NCI-H1105 (cell line): Measurements from ENCODE around the gene PRKRIP1.
"Not testable (repeated sequence)": the region's sequence is repeated elsewhere in the genome, so short reads cannot be mapped to it uniquely, and the experiment has no call there.

Experiments used
- DNase-seq: peaks from one replicate; lab custom pipeline; 2025; lab: John Stamatoyannopoulos, UW

Gene PRKRIP1, protein sequence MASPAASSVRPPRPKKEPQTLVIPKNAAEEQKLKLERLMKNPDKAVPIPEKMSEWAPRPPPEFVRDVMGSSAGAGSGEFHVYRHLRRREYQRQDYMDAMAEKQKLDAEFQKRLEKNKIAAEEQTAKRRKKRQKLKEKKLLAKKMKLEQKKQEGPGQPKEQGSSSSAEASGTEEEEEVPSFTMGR

DNA sequence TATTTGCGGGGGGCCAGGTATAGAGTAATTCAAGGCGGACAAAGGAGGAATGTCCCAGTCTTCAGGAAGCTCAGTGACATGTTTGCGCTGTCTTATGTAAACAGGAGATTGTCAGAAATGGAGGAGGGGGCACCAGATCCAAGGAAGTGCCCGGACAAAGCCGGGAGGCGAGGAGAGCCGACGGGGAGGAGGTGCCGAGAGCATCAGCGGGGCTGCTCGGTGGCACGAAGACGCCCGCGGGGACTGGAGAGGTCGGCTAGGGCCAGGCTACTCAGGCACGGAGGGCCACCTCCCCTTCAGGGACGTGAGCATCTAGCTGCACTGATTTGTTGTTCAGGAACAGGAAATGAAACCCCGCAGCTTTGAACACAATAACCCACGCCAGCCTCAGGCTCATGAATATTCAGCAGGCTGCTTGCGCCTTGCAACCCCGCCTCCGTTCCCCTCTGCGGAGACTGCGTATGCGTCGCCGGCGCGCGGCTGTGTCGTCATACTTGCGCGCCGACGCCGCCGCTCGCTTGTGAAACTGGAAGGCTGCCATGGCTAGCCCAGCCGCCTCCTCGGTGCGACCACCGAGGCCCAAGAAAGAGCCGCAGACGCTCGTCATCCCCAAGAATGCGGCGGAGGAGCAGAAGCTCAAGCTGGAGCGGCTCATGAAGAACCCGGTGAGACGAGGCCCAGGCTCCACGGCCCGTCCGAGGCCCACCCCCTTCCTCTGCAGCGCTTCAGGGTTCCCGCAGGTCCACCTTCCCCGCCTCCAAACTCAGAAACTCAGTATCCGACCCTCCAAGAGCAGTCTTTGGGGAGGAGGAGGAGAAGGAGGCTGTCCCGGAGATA is at the start of gene PRKRIP1:
TSS of gene PRKRIP1 (plus strand) at position 491 of the 837 bp plus-strand sequence. CDS start at position 540, 49 bp downstream.
- DNase-seq: peak; percentile 92

DNA sequence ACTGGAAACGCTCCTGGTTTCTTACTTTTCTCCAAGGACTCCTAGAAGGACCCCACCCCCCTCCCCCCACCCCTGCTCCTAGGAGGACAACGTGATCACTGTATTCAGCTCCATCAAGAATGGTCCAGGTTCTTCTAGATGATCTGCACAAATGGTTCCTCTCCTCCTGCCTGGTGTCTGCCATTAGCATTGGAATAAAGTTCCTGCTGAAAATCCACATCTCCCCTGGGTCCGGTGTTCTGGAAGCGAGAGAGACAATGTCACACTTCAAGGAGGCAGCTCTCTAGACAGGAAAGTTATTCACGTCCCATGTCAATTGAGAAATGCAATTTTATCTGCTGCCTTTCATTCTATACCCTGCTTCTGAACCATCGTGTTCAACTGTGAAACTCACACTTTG is 49.2 kb upstream of the PRKRIP1 start:
- not testable (repeated sequence) for DNase-seq

DNA sequence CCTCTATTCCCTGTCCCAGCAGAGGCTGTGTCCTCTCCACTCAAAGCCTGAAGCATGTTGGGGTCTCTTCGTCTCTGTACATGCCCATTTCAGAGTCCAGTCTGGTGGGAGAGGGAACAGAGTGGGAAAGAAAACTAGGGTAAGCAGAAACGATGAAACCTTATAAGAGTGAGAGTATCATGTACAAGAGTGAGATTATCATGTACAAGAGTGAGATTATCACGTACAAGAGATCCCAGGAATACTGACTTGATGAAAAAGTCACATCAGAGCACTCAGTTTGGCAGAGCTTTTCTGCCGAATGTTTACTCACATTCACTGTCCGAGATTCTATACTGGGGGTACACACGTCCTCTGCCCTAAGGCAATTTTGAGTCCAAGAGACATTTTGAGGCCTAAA is 39.8 kb upstream of the PRKRIP1 start, which contains the start of gene SPDYE6:
TSS of gene SPDYE6 (minus strand) at position 101 of the 400 bp plus-strand sequence. CDS start 421 bp downstream, outside the sequence.
- not testable (repeated sequence) for DNase-seq

- peak; percentile 95 for DNase-seq
These were observed 32.4 kb upstream of the PRKRIP1 start for GRCh38 chr7:102363549-102364393.

- DNase-seq: not testable (repeated sequence)
These were observed 31.7 kb upstream of the PRKRIP1 start for GRCh38 chr7:102364394-102364886.

- not testable (repeated sequence) for DNase-seq
These were observed 30.8 kb upstream of the PRKRIP1 start for GRCh38 chr7:102365390-102365789.

DNA sequence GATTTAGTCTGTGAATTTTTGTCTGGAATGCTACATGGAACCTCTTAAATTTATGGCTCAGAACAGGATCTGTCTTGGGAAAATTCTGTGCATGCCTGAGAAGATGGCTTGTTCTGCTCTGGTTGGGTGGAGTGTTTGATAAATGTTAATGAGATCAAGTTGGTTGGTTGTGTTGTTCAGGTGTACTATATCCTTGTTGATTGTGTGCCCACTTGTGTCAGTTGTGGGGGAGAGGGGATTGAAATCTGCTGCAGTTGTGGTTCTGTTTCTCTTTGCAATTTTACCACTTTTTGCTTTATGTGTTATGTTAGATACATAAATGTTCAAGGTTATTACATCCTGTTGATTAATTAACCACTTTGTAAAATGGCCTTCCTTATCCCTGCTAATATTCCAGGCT is 26.1 kb upstream of the PRKRIP1 start:
- DNase-seq: not testable (repeated sequence)

DNA sequence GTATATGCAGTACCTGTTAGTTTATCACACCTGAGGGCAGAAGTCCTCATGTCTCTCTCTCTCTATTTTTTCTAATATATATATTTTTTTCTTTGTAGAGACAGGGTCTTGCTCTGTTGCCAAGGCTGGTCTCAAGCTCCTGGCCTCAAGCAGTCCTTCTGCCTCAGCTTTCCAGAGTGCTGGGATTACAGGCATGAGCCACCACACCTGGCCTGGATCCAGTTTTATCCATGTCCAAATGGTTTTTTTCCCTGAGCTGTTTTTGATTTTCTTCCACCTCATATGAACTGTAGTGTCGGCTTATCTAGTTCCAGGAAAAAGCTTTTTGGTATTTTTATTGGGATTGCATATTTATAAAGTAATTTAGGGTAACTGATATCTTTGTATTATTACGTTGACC is 23.4 kb upstream of the PRKRIP1 start:
- not testable (repeated sequence) for DNase-seq

DNA sequence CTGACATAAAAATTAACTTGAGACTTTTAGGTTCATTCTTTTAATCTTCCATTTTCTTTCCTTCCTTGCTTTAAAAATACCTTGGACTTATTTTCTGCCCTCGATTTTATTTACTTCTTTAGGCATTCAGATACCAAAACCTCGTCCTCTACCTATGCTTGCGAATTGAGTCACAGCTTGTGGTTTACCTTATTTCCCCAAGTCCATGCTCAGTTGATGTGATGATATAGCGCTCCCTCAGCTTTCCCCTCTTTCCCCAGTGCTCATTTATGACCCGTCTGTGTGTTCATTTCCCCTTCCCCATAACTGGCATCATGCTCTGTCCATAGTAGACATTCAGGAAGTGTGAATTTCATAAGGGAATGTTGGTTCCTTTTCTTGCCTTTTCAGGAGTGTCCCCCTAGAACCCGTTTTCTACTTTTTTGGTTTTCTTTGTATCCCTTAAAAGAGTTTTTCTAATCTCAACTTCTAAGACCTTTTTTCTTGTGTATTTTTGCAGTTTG is 19.1 kb upstream of the PRKRIP1 start:
- no peak for DNase-seq

GRCh38 chr7:102380837-102381236 is 15.3 kb upstream of the PRKRIP1 start:
- DNase-seq: not testable (repeated sequence)

DNA sequence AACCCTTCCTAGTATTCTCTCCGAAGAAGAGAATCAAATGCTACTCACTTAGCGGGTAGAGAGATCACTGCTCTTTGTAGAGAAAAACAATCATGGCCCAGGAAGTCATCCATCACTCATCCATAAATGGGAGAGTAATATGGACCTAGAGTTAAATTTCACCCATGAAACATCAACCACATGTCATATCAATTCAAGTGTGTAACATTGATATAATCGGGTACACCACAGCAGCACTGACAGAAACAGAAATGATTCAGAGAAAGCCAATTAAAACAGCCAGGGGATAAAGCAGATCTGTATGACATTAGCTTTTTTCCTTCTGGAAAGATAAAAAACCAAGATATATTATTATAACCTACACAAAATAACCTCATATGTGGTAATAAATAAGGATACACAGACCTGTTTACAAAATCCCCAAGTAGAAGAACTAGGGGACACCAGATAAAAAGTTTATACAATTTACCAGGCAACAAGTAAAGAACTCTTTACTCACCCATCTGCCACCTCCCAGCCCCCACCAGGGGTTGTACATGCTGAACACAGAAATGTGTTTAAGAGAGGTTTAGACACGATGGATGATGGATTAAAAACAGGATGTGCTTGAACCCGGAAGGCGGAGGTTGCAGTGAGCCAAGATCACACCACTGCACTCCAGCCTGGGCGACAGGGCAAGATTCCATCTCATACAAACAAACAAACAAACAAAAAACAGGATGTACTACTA is 14.3 kb upstream of the PRKRIP1 start:
- DNase-seq: not testable (repeated sequence)

- DNase-seq: no peak
These were observed 9.1 kb upstream of the PRKRIP1 start for GRCh38 chr7:102387064-102387463.

- no peak for DNase-seq
These were observed 6.4 kb upstream of the PRKRIP1 start for GRCh38 chr7:102389810-102390209.

- peak; percentile 39 for DNase-seq
These were observed 5.3 kb upstream of the PRKRIP1 start for GRCh38 chr7:102390697-102391484.

GRCh38 chr7:102392330-102392729 is 3.8 kb upstream of the PRKRIP1 start:
- DNase-seq: no peak

- DNase-seq: no peak
These were observed 2.7 kb upstream of the PRKRIP1 start for GRCh38 chr7:102393467-102393866.

DNA sequence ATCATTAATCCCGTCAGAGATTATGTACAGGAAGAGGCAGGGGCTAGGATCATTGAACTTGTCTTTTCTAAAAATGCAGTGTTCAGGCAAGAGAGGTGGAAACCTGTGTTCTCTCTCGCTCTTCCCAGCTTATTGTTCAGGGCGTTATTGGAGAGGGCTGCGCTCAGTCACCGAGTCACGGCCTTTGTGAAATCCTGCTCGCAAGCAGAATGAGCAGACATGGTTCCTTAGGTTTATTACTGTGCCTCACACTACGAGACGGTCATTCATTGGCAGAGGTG is 631 bp upstream of the PRKRIP1 start:
- DNase-seq: no peak

DNA sequence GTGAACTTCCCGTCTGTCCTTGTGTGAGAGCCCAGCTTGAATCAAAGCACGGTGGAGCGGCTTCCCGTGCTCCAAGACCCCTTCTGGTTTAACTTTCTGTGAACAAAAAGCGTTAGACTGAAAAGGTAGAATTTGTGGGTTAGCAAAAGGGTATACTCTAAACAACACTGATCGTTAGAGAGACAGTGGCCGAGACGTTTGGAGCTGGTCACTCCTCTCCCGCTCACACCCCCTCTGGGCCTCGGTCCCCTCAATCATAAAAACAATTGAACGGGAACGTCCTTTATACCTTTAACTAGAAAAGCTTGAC is 502 bp downstream of the PRKRIP1 start:
- no peak for DNase-seq

- DNase-seq: no peak
These were observed 2.4 kb downstream of the PRKRIP1 start for GRCh38 chr7:102398543-102398942.

DNA sequence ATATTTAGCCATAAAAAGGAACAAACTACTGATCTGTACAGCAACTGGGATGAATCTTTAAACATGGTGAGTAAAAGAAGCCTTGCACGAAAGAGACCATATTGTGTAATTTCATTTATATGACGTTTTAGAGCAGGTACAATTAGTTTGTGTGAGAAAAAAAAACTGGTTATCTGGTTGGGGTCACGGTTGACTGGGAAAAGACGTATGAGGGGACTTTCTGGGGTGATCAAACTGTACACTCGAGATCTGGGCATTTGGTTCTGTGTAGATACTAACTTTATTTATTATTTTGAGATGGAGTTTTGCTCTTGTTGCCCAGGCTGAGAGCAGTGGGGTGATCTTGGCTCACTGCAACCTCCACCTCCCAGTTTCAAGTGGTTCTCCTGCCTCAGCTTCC is 4.2 kb downstream of the PRKRIP1 start:
- no peak for DNase-seq

- DNase-seq: no peak
These were observed 7.4 kb downstream of the PRKRIP1 start for GRCh38 chr7:102403563-102403962.
